HepG2 (cell line): ENCODE results near the gene TMEM95. TPM values are rescaled to one million over a fixed set of nuclear protein-coding genes. Genes with fewer than 3 reads are reported as not detected.

Source experiments
- ATAC-seq: fragments of 200-7000 bp; cut with Tn5 transposase; 3 replicates; pipeline ENCODE4 v1.9.1; 2020; ENCODE audit warnings: mild to moderate bottlenecking, moderate library complexity
- BruUV-seq: library from RNA; stranded (reverse); fragments of 400-500 nt; replicated peaks from 2 replicates; lab custom pipeline; 2021; lab: Mats Ljungman, UMichigan
- CTCF ChIA-PET: fragments of 300-600 bp; formaldehyde crosslinking; extraction: SDS; loops from one replicate; lab custom pipeline; 2021; ENCODE audit warnings: low total read pairs, inconsistent platforms, low intra/inter-chr PET ratio; lab: Yijun Ruan, JAX
- POLR2A ChIA-PET: fragments of 350-600 bp; sonication (Branson Sonifier 250); formaldehyde crosslinking; loops from one replicate; lab custom pipeline; 2020; ENCODE audit warnings: antibody characterized with exemption, inconsistent platforms; lab: Yijun Ruan, JAX
- DNase-seq: peaks from one replicate; pipeline ENCODE4 v3.0.0-alpha.2; 2015; ENCODE audit warnings: low spot score
- FAIRE-seq: peaks from 3 replicates; lab custom pipeline; 2011; peaks lifted over from hg19 to GRCh38; lab: Jason Lieb, UNC
- H2AFZ ChIP-seq: one replicate; pipeline ENCODE4 v1.6.1; 2011; ENCODE audit warnings: low read length, inconsistent platforms
- H3K27ac ChIP-seq: fragments of 300-600 bp; 3 replicates; pipeline ENCODE4 v1.8.0; 2011; ENCODE audit warnings: mixed run types, mild to moderate bottlenecking, mixed read lengths, low read length, inconsistent platforms; ENCODE audit not compliant: insufficient read depth; ENCODE audit errors: extremely low read length
- H3K27me3 ChIP-seq, 2 experiments: fragments of 200-600 bp in 1 of 2; 2 replicates in 1 of 2; 3 replicates in 1 of 2; pipeline versions ENCODE4 v1.6.0 to v1.8.0; 2011; ENCODE audit warnings: low read length in 2 of 2, mild to moderate bottlenecking in 2 of 2, moderate library complexity in 2 of 2, inconsistent platforms in 1 of 2; ENCODE audit not compliant: insufficient read depth in 2 of 2, control insufficient read depth in 1 of 2
- H3K36me3 ChIP-seq, 2 experiments: fragments of 200-600 bp in 1 of 2; replicated peaks in 1 of 2; 2 replicates in 1 of 2; 3 replicates in 1 of 2; pipeline versions ENCODE4 v1.5.1 to v1.8.0; 2011; ENCODE audit warnings: low read length in 2 of 2, inconsistent platforms in 1 of 2; ENCODE audit not compliant: insufficient read depth in 2 of 2, control insufficient read depth in 1 of 2
- H3K4me1 ChIP-seq: 2 replicates; pipeline ENCODE4 v1.5.1; 2012; ENCODE audit warnings: low read length, inconsistent platforms; ENCODE audit not compliant: insufficient read depth
- H3K4me2 ChIP-seq: 2 replicates; pipeline ENCODE4 v1.6.0; 2011; ENCODE audit warnings: low read depth, low read length, inconsistent platforms
- H3K4me3 ChIP-seq, 3 experiments: fragments of 200-600 bp in 1 of 3; sonication (generic), shearing (Covaris generic) in 1 of 3; replicated peaks in 1 of 3; 2 replicates each; pipeline ENCODE4 v1.5.1; 2011 to 2016; ENCODE audit warnings: low read length in 3 of 3, inconsistent platforms in 2 of 3, low read depth in 2 of 3, mild to moderate bottlenecking in 2 of 3, control low read depth in 1 of 3, mixed read lengths in 1 of 3; ENCODE audit not compliant: insufficient read depth in 1 of 3
- H3K79me2 ChIP-seq: one replicate; pipeline ENCODE4 v1.6.1; 2011; ENCODE audit warnings: low read length, inconsistent platforms; ENCODE audit not compliant: insufficient read depth
- H3K9ac ChIP-seq: 2 replicates; pipeline ENCODE4 v1.6.0; 2011; ENCODE audit warnings: mild to moderate bottlenecking, low read depth, low read length, inconsistent platforms; ENCODE audit not compliant: insufficient read depth
- H3K9me3 ChIP-seq: 2 replicates; pipeline ENCODE4 v1.5.1; 2012; ENCODE audit warnings: mild to moderate bottlenecking, low read length
- H4K20me1 ChIP-seq: 2 replicates; pipeline ENCODE4 v1.6.0; 2011; ENCODE audit warnings: inconsistent platforms, mild to moderate bottlenecking, low read length, moderate library complexity; ENCODE audit not compliant: insufficient read depth
- CCDC6 ChIP-seq: sonication (generic); formaldehyde crosslinking; IDR thresholded peaks from 2 replicates; pipeline ENCODE4 v1.8.1; 2022; ENCODE audit warnings: mild to moderate bottlenecking, missing genetic modification reagents, moderate library complexity
- HES4 ChIP-seq: sonication (generic); formaldehyde crosslinking; IDR thresholded peaks from 2 replicates; pipeline ENCODE4 v1.9.0; 2021; ENCODE audit warnings: mild to moderate bottlenecking, missing genetic modification reagents, borderline replicate concordance
- ISL2 ChIP-seq: sonication (generic); formaldehyde crosslinking; IDR thresholded peaks from 2 replicates; pipeline ENCODE4 v1.5.0; 2020; ENCODE audit warnings: missing genetic modification reagents
- SAP130 ChIP-seq: IDR thresholded peaks from 2 replicates; pipeline ENCODE4 v1.6.1; 2016; ENCODE audit warnings: low read depth
- SP2 ChIP-seq: sonication (generic); formaldehyde crosslinking; IDR thresholded peaks from 2 replicates; pipeline ENCODE4 v1.5.1; 2020; ENCODE audit warnings: mild to moderate bottlenecking, missing genetic modification reagents
- TAF15 ChIP-seq: fragments of 200-400 bp; formaldehyde crosslinking; IDR thresholded peaks from one replicate; pipeline ENCODE4 v1.6.1; 2018; ENCODE audit warnings: mild to moderate bottlenecking, low read depth, low read length; ENCODE audit not compliant: poor library complexity, severe bottlenecking
- ZFP90 ChIP-seq: sonication (generic); formaldehyde crosslinking; IDR thresholded peaks from 2 replicates; pipeline ENCODE4 v1.8.0; 2022; ENCODE audit warnings: missing genetic modification reagents, mild to moderate bottlenecking, inconsistent platforms, borderline replicate concordance
- ZHX1 ChIP-seq: sonication (generic); formaldehyde crosslinking; IDR thresholded peaks from 2 replicates; pipeline ENCODE4 v1.8.1; 2022; ENCODE audit warnings: low read depth, mild to moderate bottlenecking, missing genetic modification reagents
- ZNF230 ChIP-seq: sonication (generic); formaldehyde crosslinking; IDR thresholded peaks from 2 replicates; pipeline ENCODE4 v1.4.0; 2020; ENCODE audit warnings: mild to moderate bottlenecking, missing genetic modification reagents
- ZNF792 ChIP-seq: IDR thresholded peaks from 2 replicates; pipeline ENCODE4 v1.6.1; 2016
- WGBS: methylation state at CpG from one replicate; pipeline ENCODE4 v1.1.6; 2017; ENCODE audit warnings: low lambda C conversion rate; 5-methylcytosine and 5-hydroxymethylcytosine counted together
- in situ Hi-C: cut with HindIII; loops from 2 replicates; pipeline ENCODE4 v1.10.0; 2017; ENCODE audit warnings: low pct_unique_long_range_greater_than_20kb; ENCODE audit not compliant: extremely low pct_ligation_motif_present
- intact Hi-C: fragments of 100-400 bp; cut with micrococcal nuclease; formaldehyde crosslinking; loops from one replicate; pipeline ENCODE4 v1.10.0; 2022; ENCODE audit not compliant: unreplicated experiment
- polyA plus RNA-seq, 8 experiments: library from polyadenylated mRNA; depleted of rRNA in 3 of 8; stranded (reverse) in 7 of 8; unstranded in 1 of 8; fragments of >200 nt; fragmentation: Illumina TruSeq in 4 of 8; extraction: Trizol in 4 of 8; gene quantifications; 2 replicates each; pipeline versions ENCODE4 v1.2.1 to v1.2.3, GENCODE V29; 2011 to 2016; ENCODE audit warnings: low read depth in 4 of 8, missing spikeins in 1 of 8, mixed read lengths in 1 of 8; ENCODE audit not compliant: insufficient read depth in 1 of 8
- total RNA-seq, 5 experiments: library from RNA; depleted of rRNA; stranded (reverse); fragments of >200 nt; fragmentation: Illumina TruSeq; extraction: Trizol; gene quantifications; 2 replicates each; pipeline ENCODE4 v1.2.3, GENCODE V29; 2016; ENCODE audit warnings: low read depth in 1 of 5
- TF ChIP-seq, protein P1 (sequence below): IDR thresholded peaks from 2 replicates; pipeline ENCODE4 v1.4.0; 2020; ENCODE audit warnings: mild to moderate bottlenecking, missing genetic modification reagents
- TF ChIP-seq, protein P2 (sequence below): sonication (generic); formaldehyde crosslinking; IDR thresholded peaks from 2 replicates; pipeline ENCODE4 v1.4.0; 2020; ENCODE audit warnings: mild to moderate bottlenecking, missing genetic modification reagents
- TF ChIP-seq, protein P3 (sequence below): sonication (generic); formaldehyde crosslinking; IDR thresholded peaks from 2 replicates; pipeline ENCODE4 v1.4.0; 2020; ENCODE audit warnings: missing genetic modification reagents, mild to moderate bottlenecking, borderline replicate concordance

The TMEM95 gene
- total and polyA plus RNA-seq, 2 of the 13 experiments (the other 11 are each of a cell fraction or from before 2014, with no cell fraction given), result not detected

DNA sequence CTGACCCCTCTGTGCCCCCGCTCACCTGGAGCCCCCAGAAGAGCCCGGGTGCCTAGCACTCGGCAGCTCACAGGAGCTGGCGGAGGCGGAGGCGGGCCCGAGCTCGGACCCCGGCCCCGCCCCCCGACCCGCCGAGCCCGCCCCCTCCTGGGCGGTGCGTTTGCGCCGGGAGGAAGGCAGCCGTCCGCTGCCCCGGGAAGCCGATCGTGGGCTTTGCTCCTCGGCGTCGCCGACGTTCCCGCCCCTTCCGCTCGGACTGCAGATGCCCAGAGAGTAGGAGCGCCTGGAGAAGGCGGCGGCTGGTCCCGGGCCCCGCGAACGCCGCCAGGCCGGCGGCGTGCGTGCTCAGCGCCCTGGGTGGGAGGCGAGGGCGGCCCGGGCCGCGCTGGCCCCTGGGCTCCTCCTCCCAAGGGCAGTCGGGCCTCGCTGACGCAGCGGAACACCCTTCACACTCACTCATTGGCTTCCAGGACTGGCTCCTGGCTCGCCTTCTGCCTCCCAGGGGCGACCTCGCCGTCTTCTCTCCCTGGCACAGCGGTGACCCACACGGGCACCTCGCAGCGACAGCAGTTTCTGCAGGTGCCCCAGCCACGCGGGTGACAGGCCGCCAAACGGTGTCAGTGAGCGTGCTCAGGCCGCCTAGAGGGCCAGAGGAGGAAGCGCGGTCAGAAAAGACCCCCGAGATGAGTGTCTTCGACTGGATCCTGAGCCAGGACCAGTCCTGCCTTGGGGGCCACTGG, 39.7 kb downstream of the TMEM95 start, which contains the start of gene PLSCR3:
PLSCR3 (minus strand) TSS at position 74 of the 740 bp plus-strand sequence. CDS start 415 bp downstream, outside the sequence.
- ATAC-seq (peak; percentile 91), DNase-seq (peak; percentile 75), FAIRE-seq (no peak)
- POLR2A ChIA-PET, result interaction anchor here (0.7 to 2.4 kb wide), 11 partner anchors 9 to 293 kb away, joined by 3 to 76 read pairs (median 4); partner anchors contain the start of genes CHRNB1, NEURL4, POLR2A and SLC35G6
- BruUV-seq, result TSS peak; percentile 84
- intact Hi-C loops, result no loop called here
- in situ Hi-C loops, result no loop called here
- H3K27ac ChIP-seq, result peak within 1 kb of the TSS; percentile 76
- 8% methylated on average over 5 of the region's 71 CpGs for WGBS
- no peaks in the 10 kb centered on the region for H3K79me2 ChIP-seq
- peak within 1 kb of the TSS; percentile 88 for H3K4me2 ChIP-seq
- no peaks in the 10 kb centered on the region for H3K9me3 ChIP-seq
- CTCF ChIA-PET, result no interaction called here
- no peaks in the 10 kb centered on the region for H3K27me3 ChIP-seq
- no peak within 1 kb of the TSS for H2AFZ ChIP-seq
- H3K4me1 ChIP-seq, result peaks cover 14% of the 10 kb centered on the region
- H3K36me3 ChIP-seq, result peaks cover 0 to 2% of the 10 kb centered on the region in 2 experiments; a peak in 2 of 5 replicates
- peak within 1 kb of the TSS; percentile 68 to 90 (median 84) for H3K4me3 ChIP-seq
- H3K9ac ChIP-seq, result peak within 1 kb of the TSS; percentile 76
- H4K20me1 ChIP-seq, result no peaks in the 10 kb centered on the region
- peak; percentile 32; the same call in 1 of the 2 replicates for TF ChIP-seq ZNF792
- TF ChIP-seq, protein P1, sequence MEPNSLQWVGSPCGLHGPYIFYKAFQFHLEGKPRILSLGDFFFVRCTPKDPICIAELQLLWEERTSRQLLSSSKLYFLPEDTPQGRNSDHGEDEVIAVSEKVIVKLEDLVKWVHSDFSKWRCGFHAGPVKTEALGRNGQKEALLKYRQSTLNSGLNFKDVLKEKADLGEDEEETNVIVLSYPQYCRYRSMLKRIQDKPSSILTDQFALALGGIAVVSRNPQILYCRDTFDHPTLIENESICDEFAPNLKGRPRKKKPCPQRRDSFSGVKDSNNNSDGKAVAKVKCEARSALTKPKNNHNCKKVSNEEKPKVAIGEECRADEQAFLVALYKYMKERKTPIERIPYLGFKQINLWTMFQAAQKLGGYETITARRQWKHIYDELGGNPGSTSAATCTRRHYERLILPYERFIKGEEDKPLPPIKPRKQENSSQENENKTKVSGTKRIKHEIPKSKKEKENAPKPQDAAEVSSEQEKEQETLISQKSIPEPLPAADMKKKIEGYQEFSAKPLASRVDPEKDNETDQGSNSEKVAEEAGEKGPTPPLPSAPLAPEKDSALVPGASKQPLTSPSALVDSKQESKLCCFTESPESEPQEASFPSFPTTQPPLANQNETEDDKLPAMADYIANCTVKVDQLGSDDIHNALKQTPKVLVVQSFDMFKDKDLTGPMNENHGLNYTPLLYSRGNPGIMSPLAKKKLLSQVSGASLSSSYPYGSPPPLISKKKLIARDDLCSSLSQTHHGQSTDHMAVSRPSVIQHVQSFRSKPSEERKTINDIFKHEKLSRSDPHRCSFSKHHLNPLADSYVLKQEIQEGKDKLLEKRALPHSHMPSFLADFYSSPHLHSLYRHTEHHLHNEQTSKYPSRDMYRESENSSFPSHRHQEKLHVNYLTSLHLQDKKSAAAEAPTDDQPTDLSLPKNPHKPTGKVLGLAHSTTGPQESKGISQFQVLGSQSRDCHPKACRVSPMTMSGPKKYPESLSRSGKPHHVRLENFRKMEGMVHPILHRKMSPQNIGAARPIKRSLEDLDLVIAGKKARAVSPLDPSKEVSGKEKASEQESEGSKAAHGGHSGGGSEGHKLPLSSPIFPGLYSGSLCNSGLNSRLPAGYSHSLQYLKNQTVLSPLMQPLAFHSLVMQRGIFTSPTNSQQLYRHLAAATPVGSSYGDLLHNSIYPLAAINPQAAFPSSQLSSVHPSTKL (CRISPR knock-in tag), result peak; percentile 7; the same call in 1 of the 2 replicates
- 0 out of 2 replicates have a peak, but pooled peaks have one; percentile 63 for TF ChIP-seq CCDC6 (CRISPR knock-in tag)
- TF ChIP-seq ZNF230 (CRISPR knock-in tag), result no peak
- peak; percentile 57 for TF ChIP-seq SP2 (CRISPR knock-in tag)
- TF ChIP-seq ZFP90 (CRISPR knock-in tag), result peak; percentile 49; the same call in 1 of the 2 replicates
- TF ChIP-seq, protein P2, sequence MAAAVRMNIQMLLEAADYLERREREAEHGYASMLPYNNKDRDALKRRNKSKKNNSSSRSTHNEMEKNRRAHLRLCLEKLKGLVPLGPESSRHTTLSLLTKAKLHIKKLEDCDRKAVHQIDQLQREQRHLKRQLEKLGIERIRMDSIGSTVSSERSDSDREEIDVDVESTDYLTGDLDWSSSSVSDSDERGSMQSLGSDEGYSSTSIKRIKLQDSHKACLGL, result peak; percentile 50; the same call in 1 of the 2 replicates
- TF ChIP-seq, protein P3, sequence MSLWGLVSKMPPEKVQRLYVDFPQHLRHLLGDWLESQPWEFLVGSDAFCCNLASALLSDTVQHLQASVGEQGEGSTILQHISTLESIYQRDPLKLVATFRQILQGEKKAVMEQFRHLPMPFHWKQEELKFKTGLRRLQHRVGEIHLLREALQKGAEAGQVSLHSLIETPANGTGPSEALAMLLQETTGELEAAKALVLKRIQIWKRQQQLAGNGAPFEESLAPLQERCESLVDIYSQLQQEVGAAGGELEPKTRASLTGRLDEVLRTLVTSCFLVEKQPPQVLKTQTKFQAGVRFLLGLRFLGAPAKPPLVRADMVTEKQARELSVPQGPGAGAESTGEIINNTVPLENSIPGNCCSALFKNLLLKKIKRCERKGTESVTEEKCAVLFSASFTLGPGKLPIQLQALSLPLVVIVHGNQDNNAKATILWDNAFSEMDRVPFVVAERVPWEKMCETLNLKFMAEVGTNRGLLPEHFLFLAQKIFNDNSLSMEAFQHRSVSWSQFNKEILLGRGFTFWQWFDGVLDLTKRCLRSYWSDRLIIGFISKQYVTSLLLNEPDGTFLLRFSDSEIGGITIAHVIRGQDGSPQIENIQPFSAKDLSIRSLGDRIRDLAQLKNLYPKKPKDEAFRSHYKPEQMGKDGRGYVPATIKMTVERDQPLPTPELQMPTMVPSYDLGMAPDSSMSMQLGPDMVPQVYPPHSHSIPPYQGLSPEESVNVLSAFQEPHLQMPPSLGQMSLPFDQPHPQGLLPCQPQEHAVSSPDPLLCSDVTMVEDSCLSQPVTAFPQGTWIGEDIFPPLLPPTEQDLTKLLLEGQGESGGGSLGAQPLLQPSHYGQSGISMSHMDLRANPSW (CRISPR knock-in tag), result peak; percentile 51; the same call in 1 of the 2 replicates
- TF ChIP-seq ZHX1 (CRISPR knock-in tag), result peak; percentile 80
- TF ChIP-seq ISL2 (CRISPR knock-in tag), result peak; percentile 27; the same call in 1 of the 2 replicates
- peak; percentile 75 for TF ChIP-seq SAP130 (CRISPR knock-in tag)
- 0 out of 2 replicates have a peak, but pooled peaks have one; percentile 65 for TF ChIP-seq HES4
- peak; percentile 61 for TF ChIP-seq TAF15
